DND-41 (cell line): Measurements from ENCODE around the gene PIK3CB.

Source experiments
- CTCF ChIP-seq: IDR thresholded peaks from 2 replicates; pipeline ENCODE4 v1.5.1; 2012; ENCODE audit warnings: borderline replicate concordance, low read length, moderate library complexity, mild to moderate bottlenecking; ENCODE audit not compliant: poor library complexity, severe bottlenecking; ENCODE audit errors: extremely low read depth
- EZH2 ChIP-seq: IDR thresholded peaks from 3 replicates; pipeline ENCODE4 v1.6.1; 2012; ENCODE audit warnings: borderline replicate concordance, low read depth, mild to moderate bottlenecking, moderate library complexity, low read length, inconsistent platforms; ENCODE audit not compliant: severe bottlenecking

GRCh38 chr3:138686771-138687221 is 147.9 kb downstream of the PIK3CB start:
- TF ChIP-seq CTCF (no peak), EZH2 (no peak)
